ENCODE data around the gene CCDC60.

- TF ChIP-seq EP300 (IDR thresholded peaks at IDR 0.05), result no peak
- TF ChIP-seq POLR2AphosphoS5 (IDR thresholded peaks at IDR 0.05), result no peak
Measured at GRCh38 chr12:119540476-119540875, 205.9 kb downstream of the CCDC60 start.

Measured in esophagus muscularis mucosa (tissue), 3 donors.